Esophagus muscularis mucosa (tissue), 4 donors: Measurements from ENCODE around the gene IL12RB1.

Source experiments
- EP300 ChIP-seq: sonication (generic); formaldehyde crosslinking; IDR thresholded peaks from one replicate; pipeline ENCODE4 v1.6.1; 2017; ENCODE audit warnings: antibody characterized with exemption
- POLR2A ChIP-seq: fragments of 450-650 bp; IDR thresholded peaks from one replicate; pipeline ENCODE4 v1.6.1; 2017; ENCODE audit warnings: antibody characterized with exemption, moderate library complexity, mild to moderate bottlenecking, low read depth
- TF ChIP-seq, protein P1 (sequence below), 3 experiments: fragments of 200-600 bp in 2 of 3; fragments of 450-650 bp in 1 of 3; sonication (generic) in 2 of 3; IDR thresholded peaks; one replicate each; pipeline ENCODE4 v1.5.1; 2017 to 2019; ENCODE audit warnings: antibody characterized with exemption in 3 of 3, mild to moderate bottlenecking in 2 of 3, moderate library complexity in 1 of 3

DNA sequence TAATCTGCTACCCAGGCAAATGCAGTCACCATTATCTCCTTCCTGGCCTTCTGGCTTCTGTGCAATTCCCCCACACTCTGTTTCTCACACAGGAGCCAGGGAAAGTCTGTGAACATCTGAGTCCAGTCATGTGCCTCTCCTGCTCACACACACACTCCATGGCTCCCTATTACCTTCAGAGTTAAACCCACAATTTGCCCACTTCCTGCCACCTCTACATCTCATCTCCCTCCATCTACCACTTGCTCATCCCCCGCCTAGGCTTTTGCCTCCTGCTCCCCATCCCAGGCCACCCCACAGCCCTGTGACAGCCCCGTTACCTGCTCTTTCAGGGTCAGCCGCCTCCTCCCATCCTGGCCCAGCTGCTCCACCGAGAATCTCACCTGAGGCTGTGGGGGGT is 13.5 kb downstream of the IL12RB1 start:
- TF ChIP-seq, protein P1, sequence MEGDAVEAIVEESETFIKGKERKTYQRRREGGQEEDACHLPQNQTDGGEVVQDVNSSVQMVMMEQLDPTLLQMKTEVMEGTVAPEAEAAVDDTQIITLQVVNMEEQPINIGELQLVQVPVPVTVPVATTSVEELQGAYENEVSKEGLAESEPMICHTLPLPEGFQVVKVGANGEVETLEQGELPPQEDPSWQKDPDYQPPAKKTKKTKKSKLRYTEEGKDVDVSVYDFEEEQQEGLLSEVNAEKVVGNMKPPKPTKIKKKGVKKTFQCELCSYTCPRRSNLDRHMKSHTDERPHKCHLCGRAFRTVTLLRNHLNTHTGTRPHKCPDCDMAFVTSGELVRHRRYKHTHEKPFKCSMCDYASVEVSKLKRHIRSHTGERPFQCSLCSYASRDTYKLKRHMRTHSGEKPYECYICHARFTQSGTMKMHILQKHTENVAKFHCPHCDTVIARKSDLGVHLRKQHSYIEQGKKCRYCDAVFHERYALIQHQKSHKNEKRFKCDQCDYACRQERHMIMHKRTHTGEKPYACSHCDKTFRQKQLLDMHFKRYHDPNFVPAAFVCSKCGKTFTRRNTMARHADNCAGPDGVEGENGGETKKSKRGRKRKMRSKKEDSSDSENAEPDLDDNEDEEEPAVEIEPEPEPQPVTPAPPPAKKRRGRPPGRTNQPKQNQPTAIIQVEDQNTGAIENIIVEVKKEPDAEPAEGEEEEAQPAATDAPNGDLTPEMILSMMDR (IDR thresholded peaks at IDR 0.05), result no peak
- no peak for TF ChIP-seq EP300
- no peak for TF ChIP-seq POLR2A
